Sigmoid colon (tissue), 7 donors: ENCODE data around the gene POGZ. TPM values are rescaled to one million over a fixed set of nuclear protein-coding genes. Genes with fewer than 3 reads are reported as not detected.
"Not testable (repeated sequence)": the region's sequence is repeated elsewhere in the genome, so short reads cannot be mapped to it uniquely, and the experiment has no call there.

Experiments
- DNase-seq: peaks from one replicate; pipeline ENCODE4 v3.0.0-alpha.2; 2019
- H3K27ac ChIP-seq, 4 donors: fragments of 200-600 bp; sonication (generic); one replicate each; pipeline ENCODE4 v1.5.1; 2016 to 2019; ENCODE audit warnings: mild to moderate bottlenecking in 1 of 4
- H3K27me3 ChIP-seq, 3 donors: fragments of 200-600 bp; sonication (generic); one replicate each; pipeline ENCODE4 v1.5.1; 2019; ENCODE audit warnings: mild to moderate bottlenecking in 1 of 3
- H3K36me3 ChIP-seq, 4 donors: fragments of 200-600 bp; sonication (generic); one replicate each; pipeline ENCODE4 v1.5.1; 2016 to 2019
- H3K4me1 ChIP-seq, 4 donors: fragments of 200-600 bp; sonication (generic); one replicate each; pipeline ENCODE4 v1.5.1; 2017 to 2019
- H3K4me3 ChIP-seq, 4 donors: fragments of 200-600 bp; sonication (generic); one replicate each; pipeline ENCODE4 v1.5.1; 2017 to 2019; ENCODE audit warnings: mild to moderate bottlenecking in 2 of 4, moderate library complexity in 1 of 4
- H3K9me3 ChIP-seq, 4 donors: fragments of 200-600 bp in 3 of 4; sonication (generic) in 3 of 4; one replicate each; pipeline versions ENCODE4 v1.5.1 to v1.6.1; 2013 to 2019
- CTCF ChIP-seq, 4 experiments: fragments of 450-650 bp in 3 of 4; fragments of 200-600 bp in 1 of 4; IDR thresholded peaks; one replicate each; pipeline ENCODE4 v1.5.1; 2016 to 2019; ENCODE audit warnings: antibody characterized with exemption in 4 of 4, mild to moderate bottlenecking in 3 of 4, moderate library complexity in 2 of 4
- EP300 ChIP-seq, 4 donors: sonication (generic); formaldehyde crosslinking; IDR thresholded peaks; one replicate each; pipeline ENCODE4 v1.6.1; 2017; ENCODE audit warnings: antibody characterized with exemption in 4 of 4
- POLR2A ChIP-seq, 2 donors: fragments of 450-650 bp; IDR thresholded peaks; one replicate each; pipeline ENCODE4 v1.6.1; 2016; ENCODE audit warnings: antibody characterized with exemption in 2 of 2, mild to moderate bottlenecking in 2 of 2, moderate library complexity in 2 of 2
- POLR2AphosphoS5 ChIP-seq, 4 donors: sonication (generic); formaldehyde crosslinking; IDR thresholded peaks; one replicate each; pipeline ENCODE4 v1.6.1; 2017; ENCODE audit warnings: antibody characterized with exemption in 4 of 4
- WGBS, 2 donors: extraction: QIAGEN DNeasy Blood & Tissue Kit; methylation state at CpG; one replicate each; pipeline ENCODE4 v1.1.7; 2013; 5-methylcytosine and 5-hydroxymethylcytosine counted together
- intact Hi-C: fragments of 100-400 bp; cut with DNase I; formaldehyde crosslinking; loops from one replicate; pipeline ENCODE4 v1.15.1; 2023
- polyA plus RNA-seq, 3 donors: library from polyadenylated mRNA; stranded (reverse); fragments of 200-250 nt; gene quantifications; one replicate each; pipeline ENCODE4 v1.2.3, GENCODE V29; 2013
- total RNA-seq, 4 donors: library from RNA; depleted of rRNA; stranded (reverse); fragments of >200 nt; gene quantifications; one replicate each; pipeline ENCODE4 v1.1.0, GENCODE V29; 2016
- donor health status: healthy with polysubstance abuse.
- donor health status: Bipolar disorder and iron deficiency.
- donor health status: healthy.

Gene POGZ
- total and polyA plus RNA-seq, 7 donors = 7.2 to 75.3 (median 40.6) TPM

GRCh38 chr1:151401125-151401788, 58.0 kb downstream of the POGZ start:
- H3K4me1 ChIP-seq = peaks cover 0 to 18% (median 12%) of the 10 kb centered on the region in 4 donors
- H3K27ac ChIP-seq = peak overlapping the region in 3 of 4 donors; percentile 89 to 92 (median 91)
- H3K27me3 ChIP-seq = no peaks in the 10 kb centered on the region
- peaks cover 18 to 60% (median 32%) of the 10 kb centered on the region in 4 donors for H3K36me3 ChIP-seq
- intact Hi-C loops = no loop called here
- no peak for DNase-seq
- 89 to 92% methylated on average over 13 of the region's 13 CpGs for WGBS, 2 donors
- no peaks in the 10 kb centered on the region for H3K9me3 ChIP-seq
- TF ChIP-seq CTCF (IDR thresholded peaks at IDR 0.05) (no peak), POLR2AphosphoS5 (IDR thresholded peaks at IDR 0.05) (peak in 1 of 4 donors; percentile 6), POLR2A (IDR thresholded peaks at IDR 0.05) (no peak), EP300 (IDR thresholded peaks at IDR 0.05) (no peak)
- no peak overlapping the region for H3K4me3 ChIP-seq

- Histone ChIP-seq H3K36me3 (peaks cover under 1 to 43% (median 15%) of the 10 kb centered on the region in 4 donors), H3K9me3 (no peaks in the 10 kb centered on the region), H3K27ac (peak within 1 kb of the TSS; percentile 89 to 92 (median 90)), H3K4me3 (peak within 1 kb of the TSS; percentile 74 to 84 (median 82)), H3K4me1 (peaks cover 0 to 18% (median 12%) of the 10 kb centered on the region in 4 donors), H3K27me3 (no peaks in the 10 kb centered on the region)
- WGBS, 2 donors = 1% methylated on average over 63 of the region's 63 CpGs
- TF ChIP-seq EP300 (IDR thresholded peaks at IDR 0.05) (no peak), CTCF (IDR thresholded peaks at IDR 0.05) (peak in 2 of 4 experiments; percentile 6 to 38), POLR2A (IDR thresholded peaks at IDR 0.05) (peak; percentile 59 to 66), POLR2AphosphoS5 (IDR thresholded peaks at IDR 0.05) (peak; percentile 95 to 96 (median 96))
- DNase-seq = peak; percentile 95
- intact Hi-C loops = loop anchor here (2.0 to 10.0 kb wide), 5 partner anchors 53 to 205 kb away; partner anchors contain the start of genes PI4KB, PIP5K1A, RFX5 and VPS72
These were observed 59.7 kb downstream of the POGZ start, which contains the start of gene PSMB4 for GRCh38 chr1:151399324-151400171. TSS of gene PSMB4 (plus strand) at chr1:151399573. CDS start at chr1:151399588, 15 bp downstream.

GRCh38 chr1:151396265-151396664, 63.0 kb downstream of the POGZ start:
- not testable (repeated sequence) for DNase-seq, H3K4me3 ChIP-seq, H3K27ac ChIP-seq, H3K27me3 ChIP-seq, H3K36me3 ChIP-seq, H3K9me3 ChIP-seq
- intact Hi-C loops = loop anchor here (5.0 to 10.0 kb wide), 3 partner anchors 94 to 201 kb away; partner anchors contain the start of genes PIP5K1A, VPS72 and ZNF687
- H3K4me1 ChIP-seq = peaks cover 0 to 14% (median 12%) of the 10 kb centered on the region in 4 donors
- 82 to 91% methylated on average over 5 of the region's 5 CpGs for WGBS, 2 donors

GRCh38 chr1:151393583-151393982, 65.7 kb downstream of the POGZ start:
- H3K9me3 ChIP-seq = no peaks in the 10 kb centered on the region
- DNase-seq = no peak
- no peak overlapping the region for H3K27ac ChIP-seq
- no peaks in the 10 kb centered on the region for H3K36me3 ChIP-seq
- intact Hi-C loops = loop anchor here (10.0 kb wide), 1 partner anchor 199 kb away; the partner anchor contains the start of genes PIP5K1A and VPS72
- H3K27me3 ChIP-seq = no peaks in the 10 kb centered on the region
- H3K4me3 ChIP-seq = no peak overlapping the region
- TF ChIP-seq POLR2AphosphoS5 (IDR thresholded peaks at IDR 0.05) (no peak), EP300 (IDR thresholded peaks at IDR 0.05) (no peak), CTCF (IDR thresholded peaks at IDR 0.05) (no peak), POLR2A (IDR thresholded peaks at IDR 0.05) (no peak)
- no peaks in the 10 kb centered on the region for H3K4me1 ChIP-seq
